ENCODE measurements around the gene PTPN14. TPM values are rescaled to one million over a fixed set of nuclear protein-coding genes. Genes with fewer than 3 reads are reported as not detected.
A peak's percentile ranks its signal among the peaks of the same experiment; 100 is the strongest.

The PTPN14 gene
- total RNA-seq, 4 donors from 2014 or later, result 42.8 to 63.8 (median 50.4) TPM

GRCh38 chr1:214516434-214517326 lies 34.7 kb downstream of the PTPN14 start:
- intact Hi-C loops (cut with DNase I; ENCODE audit: low total_unique reads) (no loop called here), in situ Hi-C loops (cut with MboI; ENCODE audit: low sequenced_read_pairs in 4 of 4) (no loop called here)
- Histone ChIP-seq H3K9me3 (no peaks in the 10 kb centered on the region), H3K36me3 (no peaks in the 10 kb centered on the region), H3K4me3 (no peak overlapping the region), H3K27me3 (no peaks in the 10 kb centered on the region), H3K4me1 (peaks cover 82 to 84% of the 10 kb centered on the region in 2 donors), H3K27ac (peak overlapping the region in 3 of 4 donors; percentile 20 to 59 (median 50))
- TF ChIP-seq, protein P1, sequence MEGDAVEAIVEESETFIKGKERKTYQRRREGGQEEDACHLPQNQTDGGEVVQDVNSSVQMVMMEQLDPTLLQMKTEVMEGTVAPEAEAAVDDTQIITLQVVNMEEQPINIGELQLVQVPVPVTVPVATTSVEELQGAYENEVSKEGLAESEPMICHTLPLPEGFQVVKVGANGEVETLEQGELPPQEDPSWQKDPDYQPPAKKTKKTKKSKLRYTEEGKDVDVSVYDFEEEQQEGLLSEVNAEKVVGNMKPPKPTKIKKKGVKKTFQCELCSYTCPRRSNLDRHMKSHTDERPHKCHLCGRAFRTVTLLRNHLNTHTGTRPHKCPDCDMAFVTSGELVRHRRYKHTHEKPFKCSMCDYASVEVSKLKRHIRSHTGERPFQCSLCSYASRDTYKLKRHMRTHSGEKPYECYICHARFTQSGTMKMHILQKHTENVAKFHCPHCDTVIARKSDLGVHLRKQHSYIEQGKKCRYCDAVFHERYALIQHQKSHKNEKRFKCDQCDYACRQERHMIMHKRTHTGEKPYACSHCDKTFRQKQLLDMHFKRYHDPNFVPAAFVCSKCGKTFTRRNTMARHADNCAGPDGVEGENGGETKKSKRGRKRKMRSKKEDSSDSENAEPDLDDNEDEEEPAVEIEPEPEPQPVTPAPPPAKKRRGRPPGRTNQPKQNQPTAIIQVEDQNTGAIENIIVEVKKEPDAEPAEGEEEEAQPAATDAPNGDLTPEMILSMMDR (IDR thresholded peaks at IDR 0.05 in 4 of 5, conservative IDR thresholded peaks at IDR 0.05 in 1 of 5), result no peak
- no peak for TF ChIP-seq POLR2A (IDR thresholded peaks at IDR 0.05)
- ATAC-seq (peak in 1 of 2 donors; percentile 41), DNase-seq (no peak)

GRCh38 chr1:214515544-214516433 lies 35.6 kb downstream of the PTPN14 start:
- no peaks in the 10 kb centered on the region for H3K27me3 ChIP-seq
- TF ChIP-seq, protein P1 (IDR thresholded peaks at IDR 0.05 in 4 of 5, conservative IDR thresholded peaks at IDR 0.05 in 1 of 5), result no peak
- TF ChIP-seq POLR2A (IDR thresholded peaks at IDR 0.05), result no peak
- DNase-seq, result no peak
- H3K36me3 ChIP-seq, result no peaks in the 10 kb centered on the region
- H3K4me1 ChIP-seq, result peaks cover 85 to 92% of the 10 kb centered on the region in 2 donors
- ATAC-seq, result no peak
- H3K27ac ChIP-seq, result peak overlapping the region in 3 of 4 donors; percentile 38 to 59 (median 50)
- in situ Hi-C loops (cut with MboI; ENCODE audit: low sequenced_read_pairs in 4 of 4) (no loop called here), intact Hi-C loops (cut with DNase I; ENCODE audit: low total_unique reads) (no loop called here)
- H3K9me3 ChIP-seq, result no peaks in the 10 kb centered on the region
- no peak overlapping the region for H3K4me3 ChIP-seq

GRCh38 chr1:214514819-214515383 lies 36.5 kb downstream of the PTPN14 start:
- in situ Hi-C loops (cut with MboI; ENCODE audit: low sequenced_read_pairs in 4 of 4) (no loop called here), intact Hi-C loops (cut with DNase I; ENCODE audit: low total_unique reads) (no loop called here)
- H3K4me3 ChIP-seq, result peak overlapping the region in 1 of 4 donors; percentile 19
- no peak for DNase-seq
- no peak for ATAC-seq
- H3K9me3 ChIP-seq, result no peaks in the 10 kb centered on the region
- H3K27ac ChIP-seq, result peak overlapping the region in 3 of 4 donors; percentile 4 to 59 (median 50)
- peaks cover 83 to 85% of the 10 kb centered on the region in 2 donors for H3K4me1 ChIP-seq
- H3K27me3 ChIP-seq, result no peaks in the 10 kb centered on the region
- H3K36me3 ChIP-seq, result no peaks in the 10 kb centered on the region
- no peak for TF ChIP-seq POLR2A (IDR thresholded peaks at IDR 0.05)
- TF ChIP-seq, protein P1 (IDR thresholded peaks at IDR 0.05 in 4 of 5, conservative IDR thresholded peaks at IDR 0.05 in 1 of 5), result no peak

GRCh38 chr1:214514032-214514818 lies 37.2 kb downstream of the PTPN14 start:
- in situ Hi-C loops (cut with MboI; ENCODE audit: low sequenced_read_pairs in 4 of 4) (no loop called here), intact Hi-C loops (cut with DNase I; ENCODE audit: low total_unique reads) (no loop called here)
- Histone ChIP-seq H3K9me3 (no peaks in the 10 kb centered on the region), H3K27ac (peak overlapping the region in 3 of 4 donors; percentile 4 to 59 (median 50)), H3K4me1 (peaks cover 80 to 83% of the 10 kb centered on the region in 2 donors), H3K27me3 (no peaks in the 10 kb centered on the region), H3K36me3 (no peaks in the 10 kb centered on the region), H3K4me3 (peak overlapping the region in 1 of 4 donors; percentile 19)
- ATAC-seq (no peak), DNase-seq (no peak)
- TF ChIP-seq POLR2A (IDR thresholded peaks at IDR 0.05), result no peak
- TF ChIP-seq, protein P1 (IDR thresholded peaks at IDR 0.05 in 4 of 5, conservative IDR thresholded peaks at IDR 0.05 in 1 of 5), result no peak
